Peyer's patch (tissue), 4 donors: ENCODE results near the gene AGPAT2.

Source experiments
- POLR2A ChIP-seq, 2 donors: fragments of 450-650 bp; IDR thresholded peaks; one replicate each; pipeline ENCODE4 v1.5.1; 2017; ENCODE audit warnings: antibody characterized with exemption in 2 of 2, mild to moderate bottlenecking in 2 of 2, moderate library complexity in 2 of 2
- TF ChIP-seq, protein P1 (sequence below), 6 experiments: fragments of 450-650 bp in 4 of 6; fragments of 200-600 bp in 2 of 6; sonication (generic) in 1 of 6; IDR thresholded peaks; one replicate each; pipeline ENCODE4 v1.5.1; 2017 to 2019; ENCODE audit warnings: antibody characterized with exemption in 6 of 6, mild to moderate bottlenecking in 3 of 6, moderate library complexity in 1 of 6

GRCh38 chr9:136656795-136657611 is 30.3 kb downstream of the AGPAT2 start:
- TF ChIP-seq POLR2A (IDR thresholded peaks at IDR 0.05): no peak
- TF ChIP-seq, protein P1, sequence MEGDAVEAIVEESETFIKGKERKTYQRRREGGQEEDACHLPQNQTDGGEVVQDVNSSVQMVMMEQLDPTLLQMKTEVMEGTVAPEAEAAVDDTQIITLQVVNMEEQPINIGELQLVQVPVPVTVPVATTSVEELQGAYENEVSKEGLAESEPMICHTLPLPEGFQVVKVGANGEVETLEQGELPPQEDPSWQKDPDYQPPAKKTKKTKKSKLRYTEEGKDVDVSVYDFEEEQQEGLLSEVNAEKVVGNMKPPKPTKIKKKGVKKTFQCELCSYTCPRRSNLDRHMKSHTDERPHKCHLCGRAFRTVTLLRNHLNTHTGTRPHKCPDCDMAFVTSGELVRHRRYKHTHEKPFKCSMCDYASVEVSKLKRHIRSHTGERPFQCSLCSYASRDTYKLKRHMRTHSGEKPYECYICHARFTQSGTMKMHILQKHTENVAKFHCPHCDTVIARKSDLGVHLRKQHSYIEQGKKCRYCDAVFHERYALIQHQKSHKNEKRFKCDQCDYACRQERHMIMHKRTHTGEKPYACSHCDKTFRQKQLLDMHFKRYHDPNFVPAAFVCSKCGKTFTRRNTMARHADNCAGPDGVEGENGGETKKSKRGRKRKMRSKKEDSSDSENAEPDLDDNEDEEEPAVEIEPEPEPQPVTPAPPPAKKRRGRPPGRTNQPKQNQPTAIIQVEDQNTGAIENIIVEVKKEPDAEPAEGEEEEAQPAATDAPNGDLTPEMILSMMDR (IDR thresholded peaks at IDR 0.05): no peak
